BLaER1 treated with 17β-estradiol and CSF1 and Interleukin-3, amounts not matched to agents 10 nM and 100 nM (cell line): ENCODE measurements around the gene URB1.
"Not testable (repeated sequence)": the region's sequence is repeated elsewhere in the genome, so short reads cannot be mapped to it uniquely, and the experiment has no call there.

Source experiments
- H3K27ac ChIP-seq, 11 experiments: shearing (Covaris generic); formaldehyde crosslinking; 2 replicates each; pipeline ENCODE4 v1.8.1; 2022
- H3K27me3 ChIP-seq, 11 experiments: shearing (Covaris generic); formaldehyde crosslinking; 2 replicates each; pipeline ENCODE4 v1.8.1; 2022
- H3K36me3 ChIP-seq, 11 experiments: shearing (Covaris generic); formaldehyde crosslinking; 2 replicates each; pipeline ENCODE4 v1.8.1; 2022
- H3K4me1 ChIP-seq, 10 experiments: shearing (Covaris generic); formaldehyde crosslinking; 2 replicates each; pipeline ENCODE4 v1.8.1; 2022
- H3K4me2 ChIP-seq, 11 experiments: shearing (Covaris generic); formaldehyde crosslinking; 2 replicates each; pipeline ENCODE4 v1.8.1; 2022
- H3K4me3 ChIP-seq, 10 experiments: shearing (Covaris generic); formaldehyde crosslinking; 2 replicates each; pipeline ENCODE4 v1.8.1; 2022
- H3K9ac ChIP-seq, 11 experiments: shearing (Covaris generic); formaldehyde crosslinking; 2 replicates each; pipeline ENCODE4 v1.8.1; 2022
- H3K9me3 ChIP-seq, 11 experiments: shearing (Covaris generic); formaldehyde crosslinking; replicated peaks in 1 of 11; 2 replicates each; pipeline ENCODE4 v1.8.1; 2022
- H4K20me1 ChIP-seq, 11 experiments: shearing (Covaris generic); formaldehyde crosslinking; 2 replicates each; pipeline ENCODE4 v1.8.1; 2022
- Cebpa-rat ChIP-seq, 11 experiments: shearing (Covaris generic); IDR thresholded peaks; 2 replicates each; pipeline ENCODE4 v1.8.1; 2022

The URB1 gene

DNA sequence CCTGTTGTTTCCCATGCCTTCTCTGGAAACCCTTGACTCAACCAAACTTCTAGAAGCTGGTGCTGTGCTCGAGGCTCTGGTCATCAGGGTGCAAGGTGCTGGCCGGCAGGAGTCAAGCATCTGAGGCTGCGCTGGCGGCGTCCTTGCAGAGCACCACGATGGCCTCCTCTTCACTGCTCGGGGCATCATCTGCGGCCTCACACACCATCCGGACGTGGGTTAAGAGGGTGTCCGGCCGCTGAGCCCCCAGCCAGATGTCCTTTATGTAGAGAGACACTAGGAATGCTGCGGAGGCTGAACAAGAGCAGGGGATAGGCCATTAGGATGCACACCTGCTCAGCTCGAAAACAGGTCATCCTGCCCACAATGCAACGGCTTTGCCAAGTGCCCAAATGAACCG is 78.0 kb downstream of the URB1 start:
- peaks cover 0 to 70% (median 37%) of the 10 kb centered on the region in 11 experiments; a peak in 14 of 22 replicates for H4K20me1 ChIP-seq
- peaks cover 0 to 23% (median 3%) of the 10 kb centered on the region in 10 experiments; a peak in 10 of 20 replicates for H3K4me1 ChIP-seq
- no peak overlapping the region for H3K4me3 ChIP-seq
- H3K9ac ChIP-seq: no peak overlapping the region
- peaks cover 80 to 100% (median 95%) of the 10 kb centered on the region in 11 experiments for H3K36me3 ChIP-seq
- H3K27me3 ChIP-seq: no peaks in the 10 kb centered on the region
- H3K9me3 ChIP-seq: no peaks in the 10 kb centered on the region
- TF ChIP-seq Cebpa-rat (IDR thresholded peaks at IDR 0.05): no peak
- no peak overlapping the region for H3K27ac ChIP-seq
- peak overlapping the region in 4 of 11 experiments; percentile 0 to 34 (median 8); a peak in 4 of 22 replicates for H3K4me2 ChIP-seq

DNA sequence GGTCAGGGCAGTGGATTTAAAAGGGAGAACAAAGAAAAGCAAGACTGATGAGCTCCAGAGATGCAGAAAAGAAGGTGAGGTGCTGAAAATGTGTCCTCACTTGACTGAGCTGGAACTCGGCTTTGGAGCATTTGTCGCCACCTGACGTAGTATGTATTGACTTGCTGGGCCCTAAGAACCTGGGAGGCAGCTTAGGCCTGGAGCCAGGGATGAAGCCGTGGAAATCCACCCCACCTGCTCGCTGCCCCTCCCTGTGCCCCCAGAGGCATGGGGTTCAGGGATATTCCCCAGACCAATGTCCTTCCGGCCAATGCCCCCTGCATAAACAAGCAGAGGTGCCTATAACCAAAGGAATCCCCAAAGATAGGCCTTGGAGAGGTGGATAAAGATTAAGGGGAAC is 79.8 kb downstream of the URB1 start:
- Histone ChIP-seq H3K9me3 (no peaks in the 10 kb centered on the region), H3K4me3 (no peak overlapping the region), H3K9ac (no peak overlapping the region), H3K27ac (no peak overlapping the region), H3K4me2 (no peak overlapping the region), H3K4me1 (peaks cover 0 to 26% (median 9%) of the 10 kb centered on the region in 10 experiments; a peak in 16 of 20 replicates), H3K36me3 (peaks cover 74 to 97% (median 90%) of the 10 kb centered on the region in 11 experiments), H4K20me1 (peaks cover 0 to 65% (median 36%) of the 10 kb centered on the region in 11 experiments; a peak in 13 of 22 replicates), H3K27me3 (no peaks in the 10 kb centered on the region)
- TF ChIP-seq Cebpa-rat (IDR thresholded peaks at IDR 0.05): no peak

- peaks cover 0 to 59% (median 30%) of the 10 kb centered on the region in 11 experiments; a peak in 13 of 22 replicates for H4K20me1 ChIP-seq
- H3K4me3 ChIP-seq: no peak overlapping the region
- no peak overlapping the region for H3K27ac ChIP-seq
- no peak overlapping the region for H3K4me2 ChIP-seq
- no peak for TF ChIP-seq Cebpa-rat (IDR thresholded peaks at IDR 0.05)
- no peaks in the 10 kb centered on the region for H3K27me3 ChIP-seq
- peaks cover 68 to 97% (median 88%) of the 10 kb centered on the region in 11 experiments for H3K36me3 ChIP-seq
- peaks cover 0 to 32% (median 14%) of the 10 kb centered on the region in 10 experiments; a peak in 16 of 20 replicates for H3K4me1 ChIP-seq
- no peak overlapping the region for H3K9ac ChIP-seq
- no peaks in the 10 kb centered on the region for H3K9me3 ChIP-seq
Observed at GRCh38 chr21:32312326-32312725, 80.5 kb downstream of the URB1 start.

- Histone ChIP-seq H3K27ac (no peak overlapping the region), H3K4me1 (peaks cover 0 to 33% (median 17%) of the 10 kb centered on the region in 10 experiments; a peak in 16 of 20 replicates), H3K27me3 (no peaks in the 10 kb centered on the region), H3K4me3 (no peak overlapping the region), H3K36me3 (peaks cover 61 to 97% (median 87%) of the 10 kb centered on the region in 11 experiments), H3K9ac (no peak overlapping the region), H3K9me3 (no peaks in the 10 kb centered on the region), H3K4me2 (peak overlapping the region in 1 of 11 experiments; percentile 21; a peak in 1 of 22 replicates), H4K20me1 (peaks cover 0 to 52% (median 24%) of the 10 kb centered on the region in 11 experiments; a peak in 13 of 22 replicates)
- TF ChIP-seq Cebpa-rat (IDR thresholded peaks at IDR 0.05): no peak
Observed at GRCh38 chr21:32311621-32312020, 81.2 kb downstream of the URB1 start.

DNA sequence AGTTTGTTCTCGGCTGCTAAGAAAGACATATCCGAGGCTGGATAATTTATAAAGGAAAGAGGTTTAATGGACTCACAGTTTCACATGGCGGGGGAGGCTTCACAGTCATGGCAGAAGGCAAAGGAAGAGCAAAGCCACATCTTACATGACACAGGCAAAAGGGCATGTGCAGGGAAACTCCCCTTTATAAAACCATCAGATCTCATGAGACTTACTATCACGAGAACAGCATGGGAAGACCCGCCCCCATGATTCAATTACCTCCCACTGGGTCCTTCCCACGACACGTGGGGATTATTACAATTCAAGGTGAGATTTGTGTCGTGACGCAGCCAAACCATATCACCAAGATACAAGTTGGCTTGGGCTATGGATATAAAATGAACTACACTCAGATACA is 81.8 kb downstream of the URB1 start:
- H3K27me3 ChIP-seq, H3K9me3 ChIP-seq, H3K9ac ChIP-seq, H3K4me3 ChIP-seq, H3K4me2 ChIP-seq, H3K27ac ChIP-seq: not testable (repeated sequence)
- Histone ChIP-seq H3K4me1 (peaks cover 0 to 38% (median 23%) of the 10 kb centered on the region in 10 experiments; a peak in 16 of 20 replicates), H3K36me3 (peaks cover 55 to 95% (median 84%) of the 10 kb centered on the region in 11 experiments), H4K20me1 (peaks cover 0 to 50% (median 17%) of the 10 kb centered on the region in 11 experiments; a peak in 13 of 22 replicates)

DNA sequence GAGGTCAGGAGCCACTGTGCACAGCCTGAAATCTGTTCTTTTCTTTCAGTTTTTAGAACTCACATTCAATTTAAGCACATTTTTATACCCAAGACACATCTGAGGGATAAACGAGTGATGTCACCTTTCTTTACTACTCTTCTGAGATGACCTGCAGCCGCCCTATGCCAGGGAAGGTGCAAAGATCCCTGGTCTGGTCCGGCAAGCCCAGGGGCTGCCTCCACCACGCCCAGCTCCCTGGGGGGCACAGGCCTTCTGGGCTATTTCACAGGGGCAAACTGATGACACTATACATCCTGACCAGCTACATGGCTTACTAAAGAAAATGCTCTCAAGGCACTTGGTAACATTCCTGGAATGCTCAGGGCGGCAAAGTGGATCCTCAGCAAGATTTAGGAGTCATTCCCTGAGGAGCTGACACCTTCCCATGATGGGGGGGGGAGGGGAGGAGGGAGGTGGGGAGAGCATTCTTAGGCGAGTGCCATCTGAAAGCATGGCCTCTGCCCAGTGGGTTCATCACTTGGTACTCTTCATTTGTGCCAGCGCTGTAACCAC is 82.8 kb downstream of the URB1 start:
- Histone ChIP-seq H3K9ac (no peak overlapping the region), H4K20me1 (peaks cover 0 to 47% (median 13%) of the 10 kb centered on the region in 11 experiments; a peak in 13 of 22 replicates), H3K36me3 (peaks cover 47 to 91% (median 74%) of the 10 kb centered on the region in 11 experiments), H3K4me2 (no peak overlapping the region), H3K9me3 (no peaks in the 10 kb centered on the region), H3K27me3 (no peaks in the 10 kb centered on the region), H3K27ac (no peak overlapping the region), H3K4me1 (peaks cover 0 to 41% (median 27%) of the 10 kb centered on the region in 10 experiments; a peak in 16 of 20 replicates), H3K4me3 (no peak overlapping the region)
- no peak for TF ChIP-seq Cebpa-rat (IDR thresholded peaks at IDR 0.05)

GRCh38 chr21:32308696-32309095 is 84.1 kb downstream of the URB1 start:
- no peak for TF ChIP-seq Cebpa-rat (IDR thresholded peaks at IDR 0.05)
- peaks cover 0 to 33% (median 25%) of the 10 kb centered on the region in 10 experiments; a peak in 16 of 20 replicates for H3K4me1 ChIP-seq

GRCh38 chr21:32307706-32308105 is 85.1 kb downstream of the URB1 start:
- Histone ChIP-seq H3K27ac (peak overlapping the region in 1 of 11 experiments; percentile 23; a peak in 4 of 22 replicates), H3K36me3 (peaks cover 27 to 86% (median 55%) of the 10 kb centered on the region in 11 experiments), H3K9me3 (no peaks in the 10 kb centered on the region), H4K20me1 (peaks cover 0 to 36% (median 7%) of the 10 kb centered on the region in 11 experiments; a peak in 12 of 22 replicates), H3K27me3 (no peaks in the 10 kb centered on the region), H3K9ac (no peak overlapping the region), H3K4me3 (no peak overlapping the region), H3K4me1 (peaks cover 0 to 33% (median 25%) of the 10 kb centered on the region in 10 experiments; a peak in 16 of 20 replicates), H3K4me2 (peak overlapping the region in 6 of 11 experiments; percentile 4 to 61 (median 34); a peak in 9 of 22 replicates)
- TF ChIP-seq Cebpa-rat (IDR thresholded peaks at IDR 0.05): peak in 4 of 11 experiments; percentile 8 to 34 (median 32); a peak in 1 of 22 replicates

More at GRCh38 chr21:32308696-32309095, 84.1 kb downstream of the URB1 start:
- H3K36me3 ChIP-seq: peaks cover 36 to 86% (median 62%) of the 10 kb centered on the region in 11 experiments
- H3K27ac ChIP-seq: peak overlapping the region in 1 of 11 experiments; percentile 23; a peak in 1 of 22 replicates
- H3K9ac ChIP-seq: no peak overlapping the region
- no peak overlapping the region for H3K4me3 ChIP-seq
- H3K4me2 ChIP-seq: no peak overlapping the region
- no peaks in the 10 kb centered on the region for H3K9me3 ChIP-seq
- H4K20me1 ChIP-seq: peaks cover 0 to 36% (median 9%) of the 10 kb centered on the region in 11 experiments; a peak in 12 of 22 replicates
- H3K27me3 ChIP-seq: no peaks in the 10 kb centered on the region
